Vagina (tissue), 2 donors: Measurements from ENCODE around the gene PNPLA2. TPM values are rescaled to one million over a fixed set of nuclear protein-coding genes. Genes with fewer than 3 reads are reported as not detected.

Experiments used
- DNase-seq, 2 donors: peaks; one replicate each; pipeline ENCODE4 v3.0.0-alpha.2; 2017; ENCODE audit errors: extremely low spot score in 2 of 2
- H3K27ac ChIP-seq: fragments of 200-600 bp; sonication (generic); one replicate; pipeline ENCODE4 v1.5.1; 2019
- H3K27me3 ChIP-seq: fragments of 200-600 bp; sonication (generic); one replicate; pipeline ENCODE4 v1.5.1; 2019
- H3K36me3 ChIP-seq, 2 donors: fragments of 200-600 bp; sonication (generic); one replicate each; pipeline ENCODE4 v1.5.1; 2017 to 2019
- H3K4me1 ChIP-seq: fragments of 200-600 bp; sonication (generic); one replicate; pipeline ENCODE4 v1.5.1; 2019
- H3K4me3 ChIP-seq, 2 donors: fragments of 200-600 bp; sonication (generic); 1 replicate in 1 of 2; 2 replicates in 1 of 2; pipeline ENCODE4 v1.5.1; 2016 to 2019
- H3K9me3 ChIP-seq: fragments of 200-600 bp; sonication (generic); one replicate; pipeline ENCODE4 v1.5.1; 2019
- POLR2A ChIP-seq, 2 donors: fragments of 450-650 bp; IDR thresholded peaks; one replicate each; pipeline ENCODE4 v1.6.1; 2017; ENCODE audit warnings: antibody characterized with exemption in 2 of 2, mild to moderate bottlenecking in 2 of 2, moderate library complexity in 2 of 2
- POLR2AphosphoS5 ChIP-seq, 2 donors: sonication (generic); formaldehyde crosslinking; IDR thresholded peaks; one replicate each; pipeline ENCODE4 v1.9.0; 2017; ENCODE audit warnings: antibody characterized with exemption in 2 of 2, mild to moderate bottlenecking in 2 of 2, low read depth in 1 of 2; ENCODE audit not compliant: insufficient read depth in 1 of 2
- intact Hi-C: fragments of 100-400 bp; cut with DNase I; formaldehyde crosslinking; loops from one replicate; pipeline ENCODE4 v1.15.1; 2023
- total RNA-seq: library from RNA; depleted of rRNA; stranded (reverse); fragments of >200 nt; gene quantifications from one replicate; pipeline ENCODE4 v1.2.3, GENCODE V29; 2016
- TF ChIP-seq, protein P1 (sequence below), 3 experiments: fragments of 450-650 bp in 2 of 3; fragments of 200-600 bp in 1 of 3; sonication (generic) in 1 of 3; IDR thresholded peaks; one replicate each; pipeline ENCODE4 v1.5.1; 2017 to 2019; ENCODE audit warnings: antibody characterized with exemption in 3 of 3, mild to moderate bottlenecking in 2 of 3, moderate library complexity in 2 of 3

Gene PNPLA2
- total RNA-seq, 1 donor from 2014 or later = 103 TPM

DNA sequence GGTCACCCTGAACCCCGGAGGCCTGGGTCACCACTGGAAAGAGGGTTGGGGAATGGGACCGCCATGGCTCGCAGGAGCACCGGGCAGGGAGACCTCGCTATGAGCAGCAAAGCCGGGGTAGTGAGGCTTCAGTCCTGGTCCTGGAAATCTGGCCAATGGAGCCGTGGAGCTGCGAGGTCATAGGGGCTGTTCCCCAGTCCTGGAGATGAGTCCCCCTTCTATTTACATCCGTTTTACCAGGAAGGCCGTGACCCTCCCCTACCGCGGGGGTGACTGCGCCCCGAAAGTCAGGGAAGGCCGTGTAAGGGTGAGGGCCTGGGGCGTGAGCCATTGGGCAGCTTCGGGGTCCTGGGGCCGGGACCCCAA lies 14.1 kb upstream of the PNPLA2 start:
- no peak for DNase-seq

GRCh38 chr11:808427-809286 lies 10.1 kb upstream of the PNPLA2 start:
- intact Hi-C loops = loop anchor here (5.0 kb wide), 1 partner anchor 34 kb away; the partner anchor contains the start of genes POLR2L and TSPAN4
- no peaks in the 10 kb centered on the region for H3K27me3 ChIP-seq
- peak overlapping the region; percentile 86 to 98 for H3K4me3 ChIP-seq
- peak overlapping the region; percentile 96 for H3K27ac ChIP-seq
- H3K4me1 ChIP-seq = peaks cover 50% of the 10 kb centered on the region
- H3K36me3 ChIP-seq = peaks cover 0 to 28% of the 10 kb centered on the region in 2 donors
- no peaks in the 10 kb centered on the region for H3K9me3 ChIP-seq
- peak in 1 of 2 donors; percentile 95 for DNase-seq
- TF ChIP-seq POLR2AphosphoS5 (IDR thresholded peaks at IDR 0.05; ENCODE audit: insufficient read depth in 1 of 2, low read depth in 1 of 2) (no peak), POLR2A (IDR thresholded peaks at IDR 0.05) (no peak)
- TF ChIP-seq, protein P1, sequence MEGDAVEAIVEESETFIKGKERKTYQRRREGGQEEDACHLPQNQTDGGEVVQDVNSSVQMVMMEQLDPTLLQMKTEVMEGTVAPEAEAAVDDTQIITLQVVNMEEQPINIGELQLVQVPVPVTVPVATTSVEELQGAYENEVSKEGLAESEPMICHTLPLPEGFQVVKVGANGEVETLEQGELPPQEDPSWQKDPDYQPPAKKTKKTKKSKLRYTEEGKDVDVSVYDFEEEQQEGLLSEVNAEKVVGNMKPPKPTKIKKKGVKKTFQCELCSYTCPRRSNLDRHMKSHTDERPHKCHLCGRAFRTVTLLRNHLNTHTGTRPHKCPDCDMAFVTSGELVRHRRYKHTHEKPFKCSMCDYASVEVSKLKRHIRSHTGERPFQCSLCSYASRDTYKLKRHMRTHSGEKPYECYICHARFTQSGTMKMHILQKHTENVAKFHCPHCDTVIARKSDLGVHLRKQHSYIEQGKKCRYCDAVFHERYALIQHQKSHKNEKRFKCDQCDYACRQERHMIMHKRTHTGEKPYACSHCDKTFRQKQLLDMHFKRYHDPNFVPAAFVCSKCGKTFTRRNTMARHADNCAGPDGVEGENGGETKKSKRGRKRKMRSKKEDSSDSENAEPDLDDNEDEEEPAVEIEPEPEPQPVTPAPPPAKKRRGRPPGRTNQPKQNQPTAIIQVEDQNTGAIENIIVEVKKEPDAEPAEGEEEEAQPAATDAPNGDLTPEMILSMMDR (IDR thresholded peaks at IDR 0.05) = no peak

More for the DNA sequence above, 14.1 kb upstream of the PNPLA2 start:
- intact Hi-C loops = no loop called here
- TF ChIP-seq POLR2AphosphoS5 (IDR thresholded peaks at IDR 0.05; ENCODE audit: insufficient read depth in 1 of 2, low read depth in 1 of 2) = no peak
- TF ChIP-seq, protein P1 (IDR thresholded peaks at IDR 0.05) = no peak
- TF ChIP-seq POLR2A (IDR thresholded peaks at IDR 0.05) = no peak
- Histone ChIP-seq H3K27me3 (no peaks in the 10 kb centered on the region), H3K27ac (peak overlapping the region; percentile 88), H3K9me3 (no peaks in the 10 kb centered on the region), H3K36me3 (peaks cover 0 to 13% of the 10 kb centered on the region in 2 donors), H3K4me1 (peaks cover 27% of the 10 kb centered on the region), H3K4me3 (peak overlapping the region; percentile 49 to 54)

- DNase-seq = peak in 1 of 2 donors; percentile 99
- H3K27ac ChIP-seq = peak within 1 kb of the TSS; percentile 96
- peak within 1 kb of the TSS; percentile 86 to 98 for H3K4me3 ChIP-seq
- no peaks in the 10 kb centered on the region for H3K27me3 ChIP-seq
- no peaks in the 10 kb centered on the region for H3K9me3 ChIP-seq
- intact Hi-C loops = loop anchor here (5.0 kb wide), 1 partner anchor 33 kb away; the partner anchor contains the start of genes POLR2L and TSPAN4
- H3K36me3 ChIP-seq = peaks cover 0 to 30% of the 10 kb centered on the region in 2 donors
- TF ChIP-seq POLR2AphosphoS5 (IDR thresholded peaks at IDR 0.05; ENCODE audit: insufficient read depth in 1 of 2, low read depth in 1 of 2) (peak; percentile 95 to 99), POLR2A (IDR thresholded peaks at IDR 0.05) (peak in 1 of 2 donors; percentile 90)
- TF ChIP-seq, protein P1 (IDR thresholded peaks at IDR 0.05) = peak in 1 of 3 experiments; percentile 4
- H3K4me1 ChIP-seq = peaks cover 42% of the 10 kb centered on the region
These were observed 9.3 kb upstream of the PNPLA2 start, which contains the start of gene RPLP2 for GRCh38 chr11:809287-810039. TSS of gene RPLP2 (plus strand) at chr11:809967. CDS start at chr11:810235, 268 bp downstream.

GRCh38 chr11:810040-810567 lies 8.6 kb upstream of the PNPLA2 start:
- intact Hi-C loops = no loop called here
- H3K4me1 ChIP-seq = peaks cover 37% of the 10 kb centered on the region
- no peak for TF ChIP-seq POLR2A (IDR thresholded peaks at IDR 0.05)
- H3K27me3 ChIP-seq = no peaks in the 10 kb centered on the region
- peak overlapping the region; percentile 96 for H3K27ac ChIP-seq
- H3K36me3 ChIP-seq = peaks cover 0 to 30% of the 10 kb centered on the region in 2 donors
- no peak for DNase-seq
- H3K9me3 ChIP-seq = no peaks in the 10 kb centered on the region
- H3K4me3 ChIP-seq = peak overlapping the region; percentile 86 to 98
